Smooth muscle cell (in vitro differentiated cells): ENCODE data around the gene CDH4. TPM values are rescaled to one million over a fixed set of nuclear protein-coding genes. Genes with fewer than 3 reads are reported as not detected.
A peak's percentile ranks its signal among the peaks of the same experiment; 100 is the strongest.

ENCODE experiments used
- DNase-seq: peaks from one replicate; lab custom pipeline; 2025; ENCODE audit not compliant: unreplicated experiment; lab: John Stamatoyannopoulos, UW
- H2AFZ ChIP-seq: fragments of 200-600 bp; sonication (generic); 2 replicates; pipeline ENCODE4 v1.6.0; 2016; ENCODE audit warnings: antibody characterized with exemption, low read depth, mild to moderate bottlenecking
- H3F3A ChIP-seq: fragments of 200-600 bp; sonication (generic); 2 replicates; pipeline ENCODE4 v1.6.0; 2017; ENCODE audit warnings: antibody characterized with exemption, low read depth
- H3K27ac ChIP-seq: fragments of 200-600 bp; sonication (generic); 2 replicates; pipeline ENCODE4 v1.5.1; 2016; ENCODE audit warnings: low read depth, mild to moderate bottlenecking
- H3K27me3 ChIP-seq: fragments of 200-600 bp; sonication (generic); 2 replicates; pipeline ENCODE4 v1.6.1; 2016; ENCODE audit warnings: low read depth, mild to moderate bottlenecking
- H3K36me3 ChIP-seq: fragments of 200-600 bp; sonication (generic); 2 replicates; pipeline ENCODE4 v1.5.1; 2016; ENCODE audit warnings: low read depth
- H3K4me1 ChIP-seq: fragments of 200-600 bp; sonication (generic); 2 replicates; pipeline ENCODE4 v1.5.1; 2016; ENCODE audit warnings: low read depth
- H3K4me2 ChIP-seq: fragments of 200-600 bp; sonication (generic); 2 replicates; pipeline ENCODE4 v1.6.0; 2016; ENCODE audit warnings: mild to moderate bottlenecking
- H3K4me3 ChIP-seq: fragments of 200-600 bp; sonication (generic); 2 replicates; pipeline ENCODE4 v1.5.1; 2016; ENCODE audit warnings: mild to moderate bottlenecking
- H3K79me2 ChIP-seq: fragments of 200-600 bp; sonication (generic); 2 replicates; pipeline ENCODE4 v1.6.0; 2016; ENCODE audit warnings: low read depth, mild to moderate bottlenecking
- H3K9ac ChIP-seq: fragments of 200-600 bp; sonication (generic); 2 replicates; pipeline ENCODE4 v1.6.0; 2016; ENCODE audit warnings: low read depth
- H3K9me3 ChIP-seq: fragments of 200-600 bp; sonication (generic); replicated peaks from 2 replicates; pipeline ENCODE4 v1.5.1; 2016; ENCODE audit warnings: low read depth
- H4K20me1 ChIP-seq: fragments of 200-600 bp; sonication (generic); 2 replicates; pipeline ENCODE4 v1.6.0; 2016; ENCODE audit warnings: low read depth
- CTCF ChIP-seq: fragments of 200-600 bp; sonication (generic); IDR thresholded peaks from 2 replicates; pipeline ENCODE4 v1.5.1; 2017; ENCODE audit warnings: borderline replicate concordance, mild to moderate bottlenecking, antibody characterized with exemption; ENCODE audit not compliant: insufficient read depth, poor library complexity, severe bottlenecking
- WGBS: methylation state at CpG from one replicate; pipeline ENCODE4 v1.1.7; 2016; ENCODE audit warnings: low lambda C conversion rate; 5-methylcytosine and 5-hydroxymethylcytosine counted together
- polyA plus RNA-seq: library from polyadenylated mRNA; unstranded; fragments of >200 nt; fragmentation: Nextera tagmentation; extraction: Ambion mirVana; gene quantifications from 2 replicates; pipeline ENCODE4 v1.2.1, GENCODE V29; 2016
- total RNA-seq: library from RNA; depleted of rRNA; stranded (reverse); fragments of >200 nt; gene quantifications from 2 replicates; pipeline ENCODE4 v1.2.3, GENCODE V29; 2014

Gene CDH4
- total and polyA plus RNA-seq, 2 experiments from 2014 or later = 0.03 to 0.04 TPM

- no peak overlapping the region for H3K4me2 ChIP-seq
- 89% methylated on average over 8 of the region's 8 CpGs for WGBS
- H3K27me3 ChIP-seq = no peaks in the 10 kb centered on the region
These were observed 500.5 kb downstream of the CDH4 start for GRCh38 chr20:61752576-61752975.

GRCh38 chr20:61753316-61753942, 501.4 kb downstream of the CDH4 start:
- no peak for TF ChIP-seq CTCF
- H3K4me3 ChIP-seq = no peak overlapping the region
- H3K9ac ChIP-seq = peak overlapping the region; percentile 19
- 56% methylated on average over 12 of the region's 12 CpGs for WGBS
- peaks cover 9% of the 10 kb centered on the region for H3K4me1 ChIP-seq
- H3K9me3 ChIP-seq = no peaks in the 10 kb centered on the region
- no peaks in the 10 kb centered on the region for H4K20me1 ChIP-seq
- H3K79me2 ChIP-seq = no peaks in the 10 kb centered on the region
- no peaks in the 10 kb centered on the region for H3K36me3 ChIP-seq
- H3K4me2 ChIP-seq = peak overlapping the region; percentile 55
- peak overlapping the region; percentile 28 for H3K27ac ChIP-seq
- no peaks in the 10 kb centered on the region for H3K27me3 ChIP-seq
- H3F3A ChIP-seq = no peaks in the 10 kb centered on the region
- no peak overlapping the region for H2AFZ ChIP-seq
- no peak for DNase-seq

More at GRCh38 chr20:61752576-61752975, 500.5 kb downstream of the CDH4 start:
- H3K79me2 ChIP-seq = no peaks in the 10 kb centered on the region
- H3F3A ChIP-seq = no peaks in the 10 kb centered on the region
- DNase-seq = no peak
- no peak overlapping the region for H2AFZ ChIP-seq
- H3K9ac ChIP-seq = no peak overlapping the region
- H3K4me1 ChIP-seq = peaks cover 9% of the 10 kb centered on the region
- no peak for TF ChIP-seq CTCF
- H3K27ac ChIP-seq = no peak overlapping the region
- H4K20me1 ChIP-seq = no peaks in the 10 kb centered on the region
- H3K36me3 ChIP-seq = no peaks in the 10 kb centered on the region
- no peak overlapping the region for H3K4me3 ChIP-seq
- no peaks in the 10 kb centered on the region for H3K9me3 ChIP-seq

GRCh38 chr20:61753987-61754956, 502.2 kb downstream of the CDH4 start:
- no peaks in the 10 kb centered on the region for H3K9me3 ChIP-seq
- no peak for TF ChIP-seq CTCF
- H3K36me3 ChIP-seq = no peaks in the 10 kb centered on the region
- H3K9ac ChIP-seq = peak overlapping the region; percentile 19
- 89% methylated on average over 18 of the region's 23 CpGs for WGBS
- peaks cover 9% of the 10 kb centered on the region for H3K4me1 ChIP-seq
- no peaks in the 10 kb centered on the region for H3F3A ChIP-seq
- DNase-seq = no peak
- H2AFZ ChIP-seq = no peak overlapping the region
- peak overlapping the region; percentile 28 for H3K27ac ChIP-seq
- no peak overlapping the region for H3K4me3 ChIP-seq
- H3K4me2 ChIP-seq = peak overlapping the region; percentile 55
- no peaks in the 10 kb centered on the region for H4K20me1 ChIP-seq
- no peaks in the 10 kb centered on the region for H3K79me2 ChIP-seq
- no peaks in the 10 kb centered on the region for H3K27me3 ChIP-seq
